ENCODE measurements around the gene MAPK8IP3.

DNA sequence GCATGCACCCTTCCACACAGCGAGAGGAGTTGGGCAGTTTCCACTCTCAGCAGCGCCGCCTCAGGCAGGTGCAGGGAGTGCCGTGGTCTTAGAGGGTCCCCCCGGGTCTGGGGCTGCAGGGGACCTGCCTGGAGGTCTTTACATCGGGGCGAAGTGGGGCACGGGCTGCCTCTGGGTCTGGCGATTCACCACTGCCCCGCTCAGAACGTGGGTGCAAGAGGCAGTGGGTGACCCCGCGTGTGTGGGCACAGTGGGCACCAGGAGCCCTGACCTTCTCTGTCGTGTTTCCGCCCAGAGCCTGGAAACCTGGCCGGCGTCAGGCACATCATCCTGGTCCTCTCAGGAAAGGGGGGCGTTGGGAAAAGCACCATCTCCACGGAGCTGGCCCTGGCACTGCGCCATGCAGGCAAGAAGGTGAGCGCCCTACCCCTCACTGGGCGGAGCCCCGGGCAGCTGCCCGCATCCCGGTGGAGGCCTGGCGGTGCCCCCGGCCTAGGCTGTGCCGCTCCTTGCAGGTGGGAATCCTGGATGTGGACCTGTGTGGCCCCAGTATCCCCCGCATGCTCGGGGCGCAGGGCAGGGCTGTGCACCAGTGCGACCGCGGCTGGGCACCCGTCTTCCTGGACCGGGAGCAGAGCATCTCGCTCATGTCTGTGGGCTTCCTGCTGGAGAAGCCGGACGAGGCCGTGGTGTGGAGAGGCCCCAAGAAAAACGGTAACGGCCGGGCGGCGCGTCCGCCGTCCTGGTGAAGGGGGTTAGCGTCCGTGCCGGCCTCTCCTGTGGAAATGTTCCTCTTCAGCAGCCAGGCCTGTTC lies 80.5 kb downstream of the MAPK8IP3 start:
- TF ChIP-seq EZH2phosphoT487 (IDR thresholded peaks at IDR 0.05; ENCODE audit: low read length): no peak
- TF ChIP-seq, protein P1, sequence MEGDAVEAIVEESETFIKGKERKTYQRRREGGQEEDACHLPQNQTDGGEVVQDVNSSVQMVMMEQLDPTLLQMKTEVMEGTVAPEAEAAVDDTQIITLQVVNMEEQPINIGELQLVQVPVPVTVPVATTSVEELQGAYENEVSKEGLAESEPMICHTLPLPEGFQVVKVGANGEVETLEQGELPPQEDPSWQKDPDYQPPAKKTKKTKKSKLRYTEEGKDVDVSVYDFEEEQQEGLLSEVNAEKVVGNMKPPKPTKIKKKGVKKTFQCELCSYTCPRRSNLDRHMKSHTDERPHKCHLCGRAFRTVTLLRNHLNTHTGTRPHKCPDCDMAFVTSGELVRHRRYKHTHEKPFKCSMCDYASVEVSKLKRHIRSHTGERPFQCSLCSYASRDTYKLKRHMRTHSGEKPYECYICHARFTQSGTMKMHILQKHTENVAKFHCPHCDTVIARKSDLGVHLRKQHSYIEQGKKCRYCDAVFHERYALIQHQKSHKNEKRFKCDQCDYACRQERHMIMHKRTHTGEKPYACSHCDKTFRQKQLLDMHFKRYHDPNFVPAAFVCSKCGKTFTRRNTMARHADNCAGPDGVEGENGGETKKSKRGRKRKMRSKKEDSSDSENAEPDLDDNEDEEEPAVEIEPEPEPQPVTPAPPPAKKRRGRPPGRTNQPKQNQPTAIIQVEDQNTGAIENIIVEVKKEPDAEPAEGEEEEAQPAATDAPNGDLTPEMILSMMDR (IDR thresholded peaks at IDR 0.05; ENCODE audit: low read length): no peak
